ENCODE data around the gene GSTM1.
A peak's percentile ranks its signal among the peaks of the same experiment; 100 is the strongest.
"Not testable (repeated sequence)": the region's sequence is repeated elsewhere in the genome, so short reads cannot be mapped to it uniquely, and the experiment has no call there.

The GSTM1 gene

DNA sequence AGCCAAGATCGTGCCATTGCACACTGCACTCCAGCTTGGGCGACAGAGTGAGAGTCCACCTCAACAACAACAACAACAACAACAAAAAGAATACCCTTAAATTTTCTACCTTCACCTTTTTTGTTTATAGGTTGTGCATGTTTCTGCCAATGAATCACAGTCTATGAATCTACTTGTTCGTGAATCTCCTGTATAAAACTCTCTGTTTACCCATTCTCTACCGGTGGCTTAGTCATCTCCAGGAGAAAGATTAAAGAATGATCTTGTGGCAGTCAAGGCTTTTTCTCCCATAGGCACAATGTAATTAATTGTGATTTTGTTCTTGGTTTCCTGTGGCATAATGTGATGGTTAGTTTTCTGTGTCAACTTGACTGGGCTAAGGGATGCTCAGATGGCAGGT, 10.2 kb downstream of the GSTM1 start:
- not testable (repeated sequence) for DNase-seq (ENCODE audit: low spot score)

- not testable (repeated sequence) for DNase-seq (ENCODE audit: low spot score)
Measured at GRCh38 chr1:109702940-109703339, 15.3 kb downstream of the GSTM1 start.

DNA sequence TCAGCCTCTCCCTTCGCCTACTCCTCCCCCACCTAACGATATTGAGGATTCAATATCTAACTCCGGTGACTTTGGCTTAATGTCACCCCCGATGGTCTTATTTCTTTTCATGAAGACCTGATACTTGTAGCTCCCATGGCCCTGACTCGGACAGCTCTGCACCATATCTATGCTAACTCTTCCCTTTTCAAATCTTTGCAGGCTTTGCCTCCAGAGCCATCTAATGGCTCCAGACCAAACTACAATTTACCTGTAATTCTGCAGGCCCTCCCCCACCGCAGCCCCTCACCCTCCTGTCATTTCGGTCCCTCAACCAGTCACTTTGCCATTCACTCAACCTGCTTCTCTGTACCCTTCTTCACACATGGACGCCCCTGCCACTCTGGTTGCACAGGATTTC, 16.6 kb downstream of the GSTM1 start:
- DNase-seq (ENCODE audit: low spot score) = no peak

DNA sequence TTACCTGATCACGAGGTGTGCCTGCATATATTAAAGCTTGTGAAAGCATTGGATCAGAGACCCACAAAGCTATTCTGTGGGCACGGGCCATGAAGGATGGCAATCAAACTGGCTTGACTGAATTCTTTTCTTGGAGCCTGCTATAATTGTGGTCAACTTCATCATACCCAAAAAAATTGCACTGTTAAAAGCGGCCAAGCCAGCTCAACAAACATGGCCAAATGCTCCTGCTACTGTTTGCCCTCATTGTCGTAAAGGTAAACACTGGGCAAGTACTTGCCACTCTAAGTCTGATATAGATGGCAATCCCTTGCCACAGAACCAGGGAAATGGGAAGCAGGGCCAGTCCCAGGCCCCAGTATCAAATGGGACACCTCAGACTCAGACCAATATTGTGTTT, 17.8 kb downstream of the GSTM1 start:
- DNase-seq (ENCODE audit: low spot score) = no peak

GRCh38 chr1:109708949-109709348, 21.3 kb downstream of the GSTM1 start:
- DNase-seq (ENCODE audit: low spot score) = not testable (repeated sequence)

DNA sequence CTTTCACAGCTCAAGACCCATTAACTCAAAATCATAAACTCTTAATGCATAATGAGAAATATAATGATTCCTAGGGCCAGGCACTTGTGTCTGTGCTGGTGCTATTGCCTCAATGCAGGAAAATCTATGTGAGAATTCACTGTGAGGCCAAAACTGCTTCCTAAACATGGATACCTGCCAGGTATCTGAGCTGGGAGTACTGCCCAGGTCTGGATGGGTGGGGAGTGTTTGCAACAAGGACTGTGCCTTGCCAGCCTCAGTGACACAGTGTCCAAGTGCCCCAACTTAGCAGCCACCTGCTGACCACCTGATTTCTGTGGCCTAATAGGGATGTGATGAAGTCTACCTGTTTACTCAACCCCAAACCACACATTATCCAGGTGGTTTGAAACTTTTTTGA, 22.2 kb downstream of the GSTM1 start:
- not testable (repeated sequence) for DNase-seq (ENCODE audit: low spot score)

GRCh38 chr1:109711593-109712320, 24.1 kb downstream of the GSTM1 start, which contains the start of gene GSTM5:
Gene GSTM5 (plus strand): TSS chr1:109712251. CDS start chr1:109712313, 62 bp downstream.
- DNase-seq (ENCODE audit: low spot score) = not testable (repeated sequence)

GRCh38 chr1:109712321-109712864, 24.8 kb downstream of the GSTM1 start:
- DNase-seq (ENCODE audit: low spot score) = no peak

GRCh38 chr1:109713636-109714035, 26.0 kb downstream of the GSTM1 start:
- DNase-seq (ENCODE audit: low spot score) = no peak

DNA sequence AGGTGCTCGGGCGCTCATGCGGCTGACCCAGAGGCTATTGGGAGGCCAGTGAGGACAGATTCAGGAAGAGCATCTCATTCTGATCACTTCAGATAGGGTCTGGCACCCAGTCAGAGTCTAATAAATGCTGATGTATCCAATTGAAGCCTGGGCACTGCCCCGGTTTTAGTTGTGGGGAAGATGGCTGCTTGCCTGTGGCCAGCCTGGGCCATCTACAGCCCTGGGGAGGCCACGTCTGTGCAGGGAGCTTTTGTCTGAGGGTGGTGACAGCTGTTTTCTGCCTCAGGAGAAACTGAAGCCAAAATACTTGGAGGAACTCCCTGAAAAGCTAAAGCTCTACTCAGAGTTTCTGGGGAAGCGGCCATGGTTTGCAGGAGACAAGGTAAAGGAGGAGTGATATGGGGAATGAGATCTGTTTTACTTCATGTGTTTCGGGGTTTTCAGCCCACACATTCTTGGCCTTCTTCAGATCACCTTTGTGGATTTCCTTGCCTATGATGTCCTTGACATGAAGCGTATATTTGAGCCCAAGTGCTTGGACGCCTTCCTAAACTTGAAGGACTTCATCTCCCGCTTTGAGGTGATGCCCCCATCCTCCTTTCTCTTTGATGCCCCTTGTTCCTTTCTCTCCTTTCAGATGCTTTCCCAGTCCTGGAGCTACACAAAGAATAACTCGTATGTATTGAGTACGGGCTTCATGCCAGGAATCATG, 27.2 kb downstream of the GSTM1 start:
- no peak for DNase-seq (ENCODE audit: low spot score)

DNA sequence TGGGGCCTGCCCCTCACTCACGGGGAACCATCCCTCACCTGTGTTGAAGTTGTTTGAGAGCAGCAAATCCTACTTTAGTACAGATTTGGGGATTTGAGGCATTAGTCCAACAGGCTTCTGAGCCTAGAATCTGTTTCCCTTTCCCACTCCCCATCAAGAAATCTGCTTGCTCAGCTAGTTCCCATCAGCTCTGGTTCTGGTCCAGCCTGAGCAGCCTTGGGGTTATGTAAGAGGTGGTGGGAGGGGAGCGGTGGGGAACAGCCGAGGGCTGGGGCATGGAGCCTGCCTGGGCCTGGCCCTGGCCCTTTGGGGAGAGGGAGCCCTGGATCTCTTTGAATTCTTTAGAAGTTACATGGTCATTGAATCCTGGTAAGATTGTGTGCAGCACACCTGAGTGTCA, 28.5 kb downstream of the GSTM1 start:
- no peak for DNase-seq (ENCODE audit: low spot score)

DNA sequence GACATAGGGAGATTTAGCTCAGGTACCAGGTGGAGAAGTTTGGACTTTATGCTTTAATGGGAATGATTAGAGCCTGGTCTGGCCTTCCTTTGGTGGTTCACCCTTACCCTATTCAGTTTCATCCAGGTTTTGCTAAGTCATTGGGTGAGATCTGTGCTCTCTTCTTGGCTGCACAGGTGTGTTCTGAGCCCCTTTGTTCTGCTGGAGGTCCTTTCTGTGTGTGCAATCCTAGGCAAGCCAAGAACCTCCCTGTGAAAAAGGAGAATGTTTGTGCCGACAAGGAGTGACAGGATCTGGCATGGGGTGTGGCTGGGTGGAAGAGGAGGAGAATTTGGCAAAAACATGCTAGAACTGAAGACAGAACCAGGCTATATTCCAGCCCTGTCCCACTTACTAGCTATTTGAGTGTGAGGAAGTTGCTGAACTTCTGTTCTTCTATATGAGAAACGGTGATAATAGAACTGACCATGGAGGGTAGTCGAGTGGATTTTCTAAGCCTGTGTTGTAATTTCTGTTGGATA, 29.0 kb downstream of the GSTM1 start:
- no peak for DNase-seq (ENCODE audit: low spot score)

DNA sequence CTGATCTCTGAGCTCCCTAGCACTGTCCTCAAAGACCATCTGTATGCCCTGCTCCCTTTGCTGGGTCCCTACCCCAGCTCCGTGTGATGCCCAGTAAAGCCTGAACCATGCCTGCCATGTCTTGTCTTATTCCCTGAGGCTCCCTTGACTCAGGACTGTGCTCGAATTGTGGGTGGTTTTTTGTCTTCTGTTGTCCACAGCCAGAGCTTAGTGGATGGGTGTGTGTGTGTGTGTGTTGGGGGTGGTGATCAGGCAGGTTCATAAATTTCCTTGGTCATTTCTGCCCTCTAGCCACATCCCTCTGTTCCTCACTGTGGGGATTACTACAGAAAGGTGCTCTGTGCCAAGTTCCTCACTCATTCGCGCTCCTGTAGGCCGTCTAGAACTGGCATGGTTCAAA, 30.1 kb downstream of the GSTM1 start:
- DNase-seq (ENCODE audit: low spot score) = no peak

DNA sequence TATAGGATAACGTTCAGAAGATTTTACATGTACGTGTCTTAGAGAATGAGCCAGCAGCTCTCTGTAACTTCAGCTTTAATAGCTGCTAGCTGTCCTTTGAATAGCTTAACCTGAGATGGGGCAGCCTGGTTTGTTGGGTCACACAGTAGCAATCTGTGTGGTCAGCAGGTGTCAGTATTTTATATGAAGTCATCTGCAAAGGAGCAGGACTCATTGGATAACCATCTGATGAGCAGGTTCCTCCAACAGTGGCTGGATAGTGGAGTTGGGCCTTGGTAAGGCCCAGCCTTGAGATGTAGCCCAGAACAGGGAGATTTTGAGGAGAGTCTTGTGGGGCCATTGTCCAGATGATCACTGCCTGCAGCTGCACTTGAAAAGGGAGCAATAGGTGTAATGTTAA, 30.9 kb downstream of the GSTM1 start:
- no peak for DNase-seq (ENCODE audit: low spot score)

- DNase-seq (ENCODE audit: low spot score) = peak; percentile 25
Measured at GRCh38 chr1:109719337-109719837, 31.8 kb downstream of the GSTM1 start.

DNA sequence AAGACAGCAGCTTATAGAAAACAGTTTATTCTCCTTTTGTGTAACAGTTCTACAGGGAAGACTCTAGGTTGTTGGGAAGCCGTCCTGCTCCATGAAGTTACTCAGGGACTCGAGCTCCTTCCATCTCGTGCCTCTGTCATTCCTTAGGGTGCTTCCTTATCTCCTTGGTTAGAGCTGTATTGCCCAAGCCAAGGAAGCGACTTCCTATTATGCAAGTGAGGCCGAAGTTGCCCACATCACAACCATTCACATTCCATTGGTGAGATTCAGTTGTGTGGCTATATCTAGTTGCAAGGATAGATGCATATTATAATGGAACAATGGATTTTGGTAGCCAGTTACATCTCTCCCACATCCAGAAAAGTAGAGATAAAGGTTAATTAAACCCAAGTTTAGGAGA, 33.4 kb downstream of the GSTM1 start:
- DNase-seq (ENCODE audit: low spot score) = no peak

- DNase-seq (ENCODE audit: low spot score) = no peak
Measured at GRCh38 chr1:109721971-109722370, 34.4 kb downstream of the GSTM1 start.

DNA sequence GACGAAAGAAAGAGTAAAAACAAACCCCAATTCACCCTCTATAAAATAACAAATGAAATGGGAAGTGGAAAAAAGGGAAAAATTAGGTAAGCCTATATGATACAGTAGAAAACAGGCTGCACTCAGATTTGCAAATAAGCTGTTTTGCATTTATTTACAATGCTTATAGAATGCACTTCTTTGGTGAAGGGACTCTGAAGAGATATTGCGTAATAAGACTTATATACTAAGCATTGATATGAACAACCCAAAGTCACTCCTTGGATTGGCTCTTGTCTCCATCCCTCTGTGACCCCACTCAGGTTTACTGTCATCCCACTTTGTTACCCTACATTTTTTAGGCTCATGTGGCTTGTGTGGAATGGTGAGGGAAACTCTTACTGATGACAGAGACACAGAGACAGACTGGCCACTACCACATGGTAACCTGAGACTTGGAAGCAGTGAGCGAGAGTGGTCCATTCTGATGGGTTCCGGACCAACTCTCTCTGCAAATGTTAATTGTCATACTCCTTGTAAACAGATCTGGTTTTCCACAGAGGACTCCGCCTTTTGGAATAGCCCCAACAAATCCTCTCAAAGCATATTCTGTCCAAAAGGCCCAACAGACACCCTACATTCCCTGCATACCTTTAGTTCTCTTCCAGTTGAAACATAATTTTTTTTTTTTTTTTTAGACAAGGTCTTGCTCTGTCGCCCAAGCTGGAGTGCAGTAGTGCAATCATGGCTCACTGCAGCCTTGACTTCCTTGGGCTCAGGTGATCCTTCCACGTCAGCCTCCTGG, 35.5 kb downstream of the GSTM1 start:
- no peak for DNase-seq (ENCODE audit: low spot score)

GRCh38 chr1:109724933-109725332, 37.3 kb downstream of the GSTM1 start:
- no peak for DNase-seq (ENCODE audit: low spot score)

- no peak for DNase-seq (ENCODE audit: low spot score)
Measured at GRCh38 chr1:109725510-109725909, 37.9 kb downstream of the GSTM1 start.

- DNase-seq (ENCODE audit: low spot score) = no peak
Measured at GRCh38 chr1:109726007-109726406, 38.4 kb downstream of the GSTM1 start.

Data from activated CD4-positive, alpha-beta T cell treated with anti-CD3 and anti-CD28 coated beads, Interleukin-2, Interleukin-4, amounts not matched to agents 100 ng/mL and 50 ng/mL, durations not matched to agents 16 hours and 8 hours (primary cell).